Nucleus accumbens (tissue), 56 donors: ENCODE measurements around the gene ZFYVE21.

Source experiments
- DNase-seq, 56 donors: peaks; one replicate each; lab custom pipeline; 2025; lab: John Stamatoyannopoulos, UW

ZFYVE21 gene

DNA sequence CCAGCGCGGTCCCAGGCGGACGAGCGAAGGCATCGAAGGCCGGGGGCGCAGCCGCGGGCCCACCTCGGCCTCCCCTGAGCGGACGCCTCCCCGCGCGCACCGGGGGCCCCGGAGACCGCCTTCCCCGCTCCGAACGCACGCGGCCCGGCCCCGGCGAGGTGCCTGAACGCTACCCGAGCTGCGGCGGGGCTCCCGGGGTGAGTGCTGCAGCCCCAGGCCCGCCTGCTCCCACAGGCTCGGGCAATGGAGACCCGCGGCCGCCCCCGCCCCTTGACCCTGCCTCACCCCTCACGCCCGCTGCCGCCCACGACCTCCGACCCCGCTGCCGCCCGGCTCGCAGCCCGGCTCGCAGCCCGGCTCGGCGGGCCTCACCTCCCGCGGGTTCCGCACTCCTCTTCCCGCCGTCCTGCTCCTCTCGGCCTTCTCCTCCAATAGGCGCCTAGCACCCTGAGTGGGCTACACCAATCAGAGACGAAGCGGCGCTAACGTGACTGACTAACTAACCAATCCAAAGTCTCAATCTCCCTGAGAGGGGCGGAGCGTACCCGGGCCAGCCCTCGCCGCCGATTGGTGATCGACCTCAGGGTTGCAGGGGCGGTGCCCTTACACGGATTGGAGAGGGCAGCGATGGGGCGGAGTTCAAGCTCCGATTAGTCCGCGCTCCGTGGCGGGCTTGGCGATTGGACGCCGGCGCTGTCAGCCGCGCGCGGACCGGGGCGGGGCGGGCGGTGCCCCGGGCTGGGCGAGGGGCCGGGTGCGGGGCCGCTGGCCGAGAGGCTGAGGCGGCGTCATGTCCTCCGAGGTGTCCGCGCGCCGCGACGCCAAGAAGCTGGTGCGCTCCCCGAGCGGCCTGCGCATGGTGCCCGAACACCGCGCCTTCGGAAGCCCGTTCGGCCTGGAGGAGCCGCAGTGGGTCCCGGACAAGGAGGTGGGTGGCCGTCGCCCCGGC lies at the start of gene ZFYVE21, which contains the start of gene XRCC3:
TSS of gene ZFYVE21 (plus strand) at position 759 of the 949 bp plus-strand sequence. CDS start at position 791, 32 bp downstream.
TSS of gene XRCC3 (minus strand) at position 400 of the 949 bp plus-strand sequence. CDS start 4,364 bp downstream, outside the sequence.
- peak; percentile 90 to 99 (median 98) for DNase-seq

DNA sequence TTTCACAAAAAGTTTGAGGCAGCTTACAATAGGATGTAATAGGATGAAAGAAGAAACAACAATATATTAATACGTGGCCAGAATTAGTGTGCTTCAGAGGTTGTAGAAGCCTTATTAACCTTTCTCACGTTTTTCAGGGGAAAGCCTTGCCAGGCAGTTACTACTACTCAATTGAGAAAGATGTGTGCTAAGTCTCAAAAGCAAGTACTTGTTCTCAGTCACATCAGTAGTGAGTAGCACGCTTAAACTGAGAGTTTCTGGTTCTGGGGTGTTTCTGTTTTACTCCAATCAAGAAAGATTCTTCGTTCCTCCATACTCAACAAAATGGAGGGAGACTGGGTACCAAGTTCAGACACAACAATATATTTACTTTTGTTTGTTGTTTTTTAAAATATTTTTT lies 47.9 kb upstream of the ZFYVE21 start:
- DNase-seq = no peak

DNA sequence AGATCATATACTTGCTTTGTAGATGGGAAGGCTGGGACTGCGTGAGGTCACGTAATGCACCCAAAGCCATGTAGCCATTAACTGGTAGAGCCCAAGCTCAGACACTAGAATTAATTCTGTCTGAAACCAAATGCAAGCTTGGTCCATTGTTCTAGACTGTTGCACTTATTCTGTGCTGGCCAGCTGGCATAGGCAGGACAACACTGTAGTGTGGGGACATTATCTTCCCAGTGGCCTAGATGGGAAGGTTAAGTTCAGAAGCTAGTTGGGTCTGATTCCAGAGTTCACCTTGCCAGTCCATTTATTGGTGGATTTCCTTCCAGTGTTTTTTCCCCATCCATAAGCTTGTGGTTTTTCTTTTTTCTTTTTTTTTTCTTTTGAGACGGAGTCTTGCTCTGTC lies 47.5 kb upstream of the ZFYVE21 start:
- no peak for DNase-seq

DNA sequence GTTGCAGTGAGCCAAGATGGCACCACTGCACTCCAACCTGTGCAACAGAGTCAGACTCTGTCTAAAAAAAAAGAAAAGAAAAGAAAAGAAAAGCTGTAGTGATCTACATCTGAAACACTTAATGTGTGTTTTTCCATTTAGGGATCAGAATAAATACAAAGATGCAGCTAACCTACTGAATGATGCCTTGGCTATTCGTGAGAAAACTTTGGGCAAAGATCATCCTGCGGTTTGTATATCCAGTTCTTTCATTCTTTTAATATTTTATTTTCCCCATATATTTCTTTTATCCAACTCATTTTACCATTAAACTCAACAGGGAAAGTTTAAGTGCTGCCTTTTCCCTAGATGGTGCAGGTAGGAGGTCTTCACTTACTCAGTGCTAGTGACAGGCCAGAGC lies 46.2 kb upstream of the ZFYVE21 start:
- no peak for DNase-seq

DNA sequence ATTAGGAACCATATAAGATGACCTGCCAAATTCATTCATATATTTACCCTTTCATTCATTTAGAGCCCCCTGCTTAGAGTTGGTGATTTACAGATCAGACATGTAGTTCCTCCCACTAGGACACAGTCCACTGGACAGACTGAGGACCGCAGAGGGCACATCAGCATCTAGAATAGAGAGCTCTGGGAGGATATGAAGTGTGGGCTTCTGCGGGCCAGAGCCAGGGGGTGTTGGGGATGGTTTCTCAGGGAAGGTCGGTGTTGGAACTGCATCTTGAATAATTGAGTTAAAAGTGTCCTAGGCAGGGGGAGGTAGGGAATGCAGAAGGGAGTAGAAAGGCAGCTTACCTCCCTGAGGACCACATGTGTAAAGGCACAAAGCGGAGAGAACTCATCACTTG lies 43.7 kb upstream of the ZFYVE21 start:
- DNase-seq = no peak

DNA sequence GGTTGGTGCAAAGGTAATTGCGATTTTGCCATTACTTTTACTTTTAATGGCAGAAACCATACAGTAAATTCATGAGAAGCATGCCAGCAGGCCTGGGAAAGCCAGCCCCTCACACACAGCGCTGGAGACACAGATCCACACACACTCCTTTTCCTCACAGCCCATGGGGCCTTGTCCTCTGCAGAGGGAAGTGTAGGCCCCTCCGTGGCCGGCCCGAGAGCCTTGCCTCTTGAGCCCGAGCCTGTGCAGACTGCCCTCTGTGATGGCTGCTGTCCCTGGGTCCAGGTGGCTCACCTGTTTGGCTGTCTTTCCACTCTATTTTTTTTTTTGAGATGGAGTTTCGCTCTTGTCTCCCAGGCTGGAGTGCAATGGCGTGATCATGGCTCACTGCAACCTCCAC lies 39.7 kb upstream of the ZFYVE21 start:
- DNase-seq = no peak

DNA sequence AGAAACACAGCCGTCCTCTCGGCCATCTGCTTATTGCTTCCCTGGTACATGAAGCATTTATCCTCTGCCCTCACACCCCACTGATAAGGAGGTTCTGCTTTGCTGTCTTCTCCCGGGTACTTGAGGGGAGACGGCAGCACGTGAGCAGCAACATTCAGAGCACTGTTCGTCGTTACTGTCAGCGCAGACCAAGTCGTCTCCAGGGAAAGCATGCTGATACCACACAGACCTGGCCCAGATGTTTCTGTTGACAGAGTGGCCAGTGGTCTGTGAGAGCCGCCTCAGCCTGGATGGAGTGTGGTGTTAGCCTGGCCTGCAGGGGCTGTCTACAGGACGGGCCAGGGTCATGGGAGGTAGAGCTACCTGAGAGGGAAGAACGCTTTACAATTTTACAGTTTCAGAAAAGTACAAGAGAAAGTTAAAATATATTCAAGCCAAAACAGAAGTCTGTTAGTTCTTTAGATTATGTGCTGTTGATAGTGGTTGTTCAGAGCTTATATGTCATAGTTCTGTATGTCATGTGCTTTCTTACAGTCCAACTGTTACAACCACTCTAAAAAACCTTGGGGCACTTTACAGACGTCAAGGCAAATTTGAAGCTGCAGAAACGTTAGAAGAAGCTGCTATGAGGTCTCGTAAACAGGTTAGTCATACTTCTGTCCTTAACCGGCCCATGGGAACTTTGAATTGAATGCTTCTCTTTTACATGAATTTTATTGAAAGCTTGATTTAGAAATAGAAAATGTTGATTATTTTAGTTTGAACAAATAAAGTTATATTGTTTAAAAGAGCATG lies 38.5 kb upstream of the ZFYVE21 start:
- no peak for DNase-seq

DNA sequence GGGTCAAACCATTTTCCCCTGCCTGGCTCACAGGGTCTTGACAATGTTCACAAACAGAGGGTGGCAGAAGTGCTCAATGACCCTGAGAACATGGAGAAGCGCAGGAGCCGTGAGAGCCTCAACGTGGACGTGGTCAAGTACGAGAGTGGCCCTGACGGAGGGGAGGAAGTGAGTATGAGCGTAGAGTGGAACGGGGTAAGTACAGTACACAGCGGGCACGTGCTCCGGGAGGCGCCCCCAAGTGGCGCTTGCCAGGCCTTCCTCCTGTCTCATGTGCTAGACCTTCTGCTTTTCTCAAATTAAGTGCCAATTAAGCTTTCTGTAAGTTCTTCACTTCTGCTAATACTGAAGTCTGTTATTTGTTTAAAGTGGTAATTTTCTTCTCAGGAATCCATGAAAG lies 36.3 kb upstream of the ZFYVE21 start:
- DNase-seq = peak in 4 of 56 donors; percentile 16 to 39 (median 24)

DNA sequence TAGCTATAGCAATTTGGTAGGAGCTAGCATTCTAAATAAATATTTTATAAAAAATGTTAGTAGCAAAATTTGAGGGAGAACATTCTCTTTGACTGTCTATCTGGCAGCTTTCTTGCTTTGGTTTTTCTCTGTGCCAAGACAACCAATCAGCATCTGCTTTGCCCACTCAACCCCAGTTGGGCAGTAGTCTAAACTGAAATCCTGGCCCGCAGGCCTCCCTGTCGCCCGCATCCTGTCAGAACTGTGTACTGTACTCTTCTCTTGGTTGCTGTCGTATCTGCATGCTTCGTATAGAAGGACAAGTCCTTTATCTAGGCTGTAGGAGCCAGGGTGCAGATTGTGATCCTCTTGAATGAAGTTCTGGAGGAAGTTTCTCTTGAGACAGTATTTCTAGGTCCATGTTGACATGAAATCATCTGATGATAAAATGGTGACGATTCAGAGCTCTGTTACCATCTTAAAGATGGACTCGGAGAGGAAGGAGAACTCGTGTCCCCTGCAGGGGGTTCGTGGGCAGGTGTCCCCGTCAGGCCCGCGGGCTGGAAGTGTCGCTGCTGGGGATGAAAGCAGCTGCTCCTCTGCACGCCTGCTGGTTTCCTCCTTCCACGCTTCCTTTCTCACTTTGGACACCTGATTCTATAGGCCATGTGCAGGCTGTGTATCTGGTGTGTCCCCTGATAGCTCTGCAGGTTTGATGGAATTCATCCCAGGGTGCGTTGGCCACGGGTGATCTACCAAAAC lies 34.9 kb upstream of the ZFYVE21 start:
- DNase-seq = no peak

DNA sequence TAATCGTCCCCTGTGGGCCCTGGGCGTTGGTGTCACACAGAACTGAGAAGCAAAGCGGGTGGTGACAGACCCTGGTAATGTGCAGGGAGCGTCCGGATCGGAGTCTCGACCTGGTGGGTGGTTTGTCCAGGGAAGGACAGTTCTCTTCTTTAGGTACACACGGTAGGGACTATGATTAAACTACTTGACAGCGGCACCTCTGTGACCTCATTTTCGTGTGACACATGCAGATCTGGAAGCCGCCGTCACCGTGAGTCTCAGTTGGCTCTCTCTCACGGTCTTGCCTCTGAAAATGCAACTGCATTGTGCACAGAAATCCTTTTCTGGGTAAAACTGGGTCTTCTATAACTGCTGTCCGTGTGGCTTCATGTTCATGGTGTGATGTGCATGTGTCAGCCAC lies 32.5 kb upstream of the ZFYVE21 start:
- no peak for DNase-seq

DNA sequence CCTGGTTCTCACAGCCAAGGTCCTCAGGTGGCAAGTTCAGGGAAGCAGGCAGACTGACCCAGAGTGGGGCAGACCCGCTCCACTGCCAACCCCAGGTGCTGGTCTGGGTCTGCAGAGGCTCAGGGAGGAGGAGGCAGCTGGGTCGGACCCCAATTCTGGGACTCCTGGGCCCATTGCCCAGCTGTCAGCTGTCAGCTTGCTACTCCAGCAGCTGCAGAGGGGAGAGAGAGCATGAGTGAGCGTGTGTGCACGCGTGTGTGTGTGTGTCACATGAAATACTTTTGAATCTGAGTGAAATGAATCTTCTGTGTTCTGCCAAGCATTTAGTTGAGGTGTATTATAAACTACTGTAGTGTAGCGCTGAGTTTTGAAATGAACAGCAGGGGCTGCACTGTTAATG lies 31.1 kb upstream of the ZFYVE21 start:
- peak in 4 of 56 donors; percentile 15 to 46 (median 19) for DNase-seq

DNA sequence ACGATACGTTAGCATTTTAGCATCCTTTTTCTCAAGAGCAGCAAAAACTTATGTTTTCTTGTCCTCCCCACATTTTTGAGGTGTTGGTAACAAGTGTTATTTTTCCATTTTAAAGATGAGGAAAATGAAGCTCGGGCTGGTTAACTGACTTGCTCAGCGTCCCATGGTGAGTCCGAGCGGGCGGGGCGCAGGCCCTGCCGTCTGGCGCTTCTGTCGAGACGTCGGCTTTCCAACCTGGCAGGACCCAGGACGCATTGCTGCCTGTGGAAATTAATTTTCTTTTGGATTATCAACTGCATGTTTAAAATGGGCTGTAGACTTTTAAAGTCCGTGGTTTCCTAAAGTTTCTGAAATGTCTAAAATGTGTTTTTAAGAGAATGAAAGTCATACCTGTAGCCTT lies 30.7 kb upstream of the ZFYVE21 start:
- DNase-seq = no peak

DNA sequence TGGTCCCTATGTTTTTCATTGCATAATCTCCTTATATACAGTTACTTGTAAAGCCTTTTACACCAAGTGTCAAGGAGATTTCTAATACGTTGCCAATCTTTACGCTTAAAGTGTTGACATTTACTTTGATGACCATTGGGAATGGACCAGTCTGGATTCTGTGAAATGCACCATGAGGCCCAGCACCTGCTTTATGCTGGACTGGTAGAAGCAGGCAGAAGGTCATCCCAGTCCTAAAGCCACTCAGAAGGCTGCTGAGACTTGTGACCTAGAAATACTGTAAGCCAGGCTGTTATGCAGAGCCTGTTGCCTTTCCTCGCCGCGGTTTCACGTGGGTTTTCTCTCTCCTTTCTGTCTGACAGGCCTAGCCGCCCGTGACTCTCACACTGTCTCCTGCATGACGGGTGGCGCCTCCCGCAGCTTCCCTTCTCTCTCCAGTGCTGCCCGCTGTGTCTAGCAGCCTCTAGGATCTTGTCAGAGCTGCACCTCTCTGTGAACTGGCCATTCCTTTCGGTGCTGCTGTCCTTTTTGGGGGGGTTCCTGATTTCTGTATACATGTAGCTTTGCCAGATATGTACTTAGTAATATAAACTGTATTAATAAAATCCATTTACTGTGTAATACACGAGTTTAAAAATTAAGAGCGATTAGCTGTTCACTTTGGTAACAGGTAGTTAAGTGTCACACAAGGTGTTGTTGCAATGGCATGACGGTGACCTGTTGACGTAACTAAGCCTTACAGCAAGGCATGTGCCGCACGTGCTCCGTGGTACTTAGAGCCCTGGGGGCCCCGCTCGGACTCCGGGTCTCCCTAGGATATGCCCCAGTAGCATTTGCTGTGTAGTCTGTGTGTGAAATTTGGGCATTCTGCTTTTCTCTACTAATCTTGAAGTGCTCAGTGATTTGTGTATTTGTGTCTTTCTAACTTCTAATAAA lies 30.1 kb upstream of the ZFYVE21 start:
- DNase-seq = no peak

DNA sequence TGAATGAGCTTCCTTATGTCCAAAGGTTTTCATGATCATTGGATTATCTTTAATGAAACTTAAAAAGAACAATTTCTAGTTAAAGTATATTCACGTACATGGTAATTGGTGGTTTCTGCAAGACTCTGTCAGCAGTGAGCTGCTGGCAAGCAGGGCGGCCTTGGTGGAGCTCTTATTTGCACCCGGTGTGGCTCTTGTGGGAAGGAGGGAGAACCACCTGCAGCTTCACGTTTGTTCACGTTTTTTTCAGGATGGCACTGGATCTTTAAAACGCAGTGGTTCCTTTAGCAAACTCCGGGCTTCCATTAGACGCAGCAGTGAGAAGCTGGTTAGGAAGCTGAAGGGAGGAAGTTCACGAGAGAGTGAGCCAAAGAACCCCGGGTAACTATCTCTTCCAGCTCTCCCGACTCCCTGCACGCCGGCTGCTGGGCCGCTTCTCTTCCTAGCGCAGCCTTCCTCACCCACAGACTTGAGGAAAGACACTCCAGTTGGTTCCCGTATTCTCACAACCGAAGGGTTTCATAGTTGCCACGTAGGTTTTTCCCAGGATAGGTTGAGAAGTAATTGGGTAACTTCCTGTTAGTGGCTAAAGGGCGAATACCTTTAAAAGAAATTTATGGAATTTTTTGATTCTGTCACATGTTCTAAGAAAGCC lies 28.7 kb upstream of the ZFYVE21 start:
- DNase-seq = no peak

DNA sequence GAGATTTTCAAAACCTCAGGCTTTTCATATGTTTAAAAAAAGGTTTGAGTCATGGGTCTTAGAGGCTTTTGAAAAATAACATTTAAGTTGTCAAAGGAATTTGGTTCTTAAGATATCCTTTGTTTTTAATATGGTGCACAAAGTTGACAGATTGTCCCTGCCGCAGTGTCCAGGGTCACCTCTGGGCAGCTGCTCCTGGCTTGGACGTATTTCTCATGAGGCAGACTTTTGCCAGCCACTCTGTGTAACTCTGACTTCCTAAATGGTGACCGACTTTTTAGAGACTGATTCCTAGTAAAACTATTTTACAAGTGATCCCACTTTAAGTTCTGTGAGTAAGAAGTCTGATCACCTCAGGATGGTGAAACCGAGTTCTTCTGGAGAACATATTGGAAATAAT lies 27.9 kb upstream of the ZFYVE21 start:
- DNase-seq = no peak

DNA sequence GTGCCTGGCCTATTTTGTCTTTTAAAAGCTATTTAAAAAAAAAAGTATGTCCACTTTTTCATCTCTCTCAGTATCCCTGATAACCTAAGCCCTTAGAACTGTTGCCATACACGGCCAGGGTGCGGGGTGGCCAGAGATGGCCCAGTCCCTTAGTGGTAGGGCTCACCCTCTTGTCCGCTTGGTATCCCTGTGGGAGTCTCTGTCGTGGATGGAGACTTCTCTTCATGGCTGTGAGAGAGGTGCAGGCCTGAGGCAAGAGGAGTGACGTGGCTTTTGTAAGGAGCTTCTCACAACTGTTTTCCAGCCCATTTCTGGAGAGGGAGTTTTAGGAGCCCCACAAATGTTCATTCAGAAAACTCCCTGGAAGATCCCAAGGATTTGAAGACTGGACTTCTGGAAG lies 27.2 kb upstream of the ZFYVE21 start:
- no peak for DNase-seq

DNA sequence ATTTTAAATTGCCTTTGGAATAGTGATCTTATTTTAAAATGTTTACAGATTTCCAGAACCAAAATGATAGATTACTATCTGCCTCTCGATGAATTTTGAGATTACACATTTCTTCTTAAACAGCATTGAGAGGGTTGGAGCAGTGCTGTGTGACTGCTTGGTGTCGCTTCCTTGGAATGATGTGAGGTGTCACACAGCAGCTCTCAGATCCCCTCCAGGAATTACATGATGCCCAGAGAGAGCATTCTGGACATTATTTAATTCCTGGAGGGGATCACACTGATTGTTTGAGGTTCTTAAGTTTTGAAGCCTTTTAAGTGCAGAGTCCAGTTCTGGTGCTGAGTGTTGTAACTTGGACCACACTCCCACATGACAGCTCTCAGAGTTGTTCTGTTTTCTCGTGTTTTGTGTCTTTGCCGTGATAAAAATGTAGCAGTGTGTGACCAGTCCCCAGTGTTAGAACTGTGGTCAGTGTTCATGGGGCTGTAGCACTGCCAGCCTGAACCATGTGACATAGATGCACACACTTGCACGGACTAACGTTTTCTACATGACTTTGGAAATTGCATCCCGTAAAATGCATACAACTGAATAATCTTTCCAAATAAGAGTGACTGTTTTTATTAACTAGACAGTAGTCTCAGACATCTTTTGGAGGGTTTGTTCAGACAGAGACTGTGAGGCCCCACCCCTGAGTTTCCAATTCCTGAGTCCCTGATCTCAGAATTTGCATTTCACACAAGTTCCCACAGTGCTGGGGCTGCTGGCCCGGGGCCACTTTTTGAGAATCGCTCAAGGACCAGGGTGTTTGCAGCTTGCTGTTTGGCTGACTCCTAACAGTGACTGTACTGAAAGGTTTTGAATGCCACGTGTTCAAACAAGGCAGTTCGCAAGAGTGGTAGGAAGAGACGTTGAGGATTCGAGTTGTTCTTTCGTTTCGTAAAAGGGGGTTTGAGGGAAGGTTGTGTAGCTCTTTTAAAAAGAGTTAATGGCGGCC lies 26.4 kb upstream of the ZFYVE21 start:
- DNase-seq = peak in 39 of 56 donors; percentile 17 to 76 (median 49)

DNA sequence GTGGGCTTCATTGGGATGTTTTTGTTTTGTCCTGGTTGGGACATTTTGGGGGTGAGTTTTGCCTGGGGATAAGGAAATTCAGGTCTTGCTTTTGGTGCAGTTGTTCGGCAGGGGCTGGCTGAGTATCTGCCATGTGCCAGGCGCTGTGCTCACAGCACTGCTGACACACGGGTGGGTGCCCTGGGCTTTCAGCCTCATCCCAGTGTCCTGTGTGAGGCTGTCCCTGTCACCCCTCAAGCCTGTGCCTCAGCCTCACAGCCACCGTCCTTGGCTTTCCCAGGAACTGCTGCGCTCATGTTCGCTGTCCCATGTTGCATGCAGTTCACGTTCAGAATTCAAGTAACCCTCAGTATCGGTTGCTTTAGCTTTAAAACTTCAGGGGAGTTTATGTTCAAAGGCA lies 25.3 kb upstream of the ZFYVE21 start:
- no peak for DNase-seq
